HUES64 (cell line): Measurements from ENCODE around the gene APOL2.
"Not testable (repeated sequence)": the region's sequence is repeated elsewhere in the genome, so short reads cannot be mapped to it uniquely, and the experiment has no call there.

ENCODE experiments used
- H3K27ac ChIP-seq: 2 replicates; pipeline ENCODE4 v1.7.0; 2013; ENCODE audit warnings: low read depth, low read length, inconsistent platforms
- H3K27me3 ChIP-seq: 2 replicates; pipeline ENCODE4 v1.6.1; 2013; ENCODE audit warnings: mild to moderate bottlenecking, low read length; ENCODE audit not compliant: insufficient read depth
- H3K36me3 ChIP-seq: 2 replicates; pipeline ENCODE4 v1.6.1; 2013; ENCODE audit warnings: mild to moderate bottlenecking, low read length; ENCODE audit not compliant: insufficient read depth
- H3K4me1 ChIP-seq: 2 replicates; pipeline ENCODE4 v1.6.1; 2013; ENCODE audit warnings: mild to moderate bottlenecking, low read length, moderate library complexity; ENCODE audit not compliant: insufficient read depth
- H3K4me3 ChIP-seq: 2 replicates; pipeline ENCODE4 v1.5.1; 2013; ENCODE audit warnings: mild to moderate bottlenecking, low read length, moderate library complexity
- H3K9ac ChIP-seq: 2 replicates; pipeline ENCODE4 v1.6.1; 2013; ENCODE audit warnings: mild to moderate bottlenecking, low read depth, low read length
- H3K9me3 ChIP-seq: 2 replicates; pipeline ENCODE4 v1.6.1; 2013; ENCODE audit warnings: low read depth, low read length; ENCODE audit not compliant: insufficient read depth
- WGBS: fragments of 150-250, 120-280 bp; methylation state at CpG from one replicate; pipeline ENCODE4 v1.1.7; 2013; ENCODE audit warnings: missing lambda C conversion rate; 5-methylcytosine and 5-hydroxymethylcytosine counted together

Gene APOL2

DNA sequence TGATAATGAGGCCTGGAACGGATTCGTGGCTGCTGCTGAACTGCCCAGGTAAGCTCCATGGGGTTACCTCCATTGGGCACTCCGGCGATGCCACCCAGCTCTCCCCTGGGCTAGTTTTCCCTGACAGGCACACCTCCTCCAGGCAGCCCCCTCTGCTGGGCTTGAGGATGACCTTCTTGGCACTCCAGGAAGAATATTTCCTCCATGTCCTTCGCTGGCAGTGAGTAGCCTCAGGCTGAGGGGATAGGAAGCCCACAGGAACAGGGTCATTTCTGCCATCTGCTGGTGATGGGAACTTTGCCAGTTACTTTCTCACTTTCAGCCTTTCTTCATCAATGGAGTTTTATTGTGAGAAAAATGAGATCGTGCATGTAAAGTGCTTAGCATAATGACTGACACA lies 22.3 kb upstream of the APOL2 start:
- not testable (repeated sequence) for H3K4me3 ChIP-seq, H3K27ac ChIP-seq, H3K36me3 ChIP-seq, H3K9ac ChIP-seq, H3K9me3 ChIP-seq, H3K27me3 ChIP-seq
- H3K4me1 ChIP-seq = peaks cover 16% of the 10 kb centered on the region
- 70% methylated on average over 6 of the region's 6 CpGs for WGBS

DNA sequence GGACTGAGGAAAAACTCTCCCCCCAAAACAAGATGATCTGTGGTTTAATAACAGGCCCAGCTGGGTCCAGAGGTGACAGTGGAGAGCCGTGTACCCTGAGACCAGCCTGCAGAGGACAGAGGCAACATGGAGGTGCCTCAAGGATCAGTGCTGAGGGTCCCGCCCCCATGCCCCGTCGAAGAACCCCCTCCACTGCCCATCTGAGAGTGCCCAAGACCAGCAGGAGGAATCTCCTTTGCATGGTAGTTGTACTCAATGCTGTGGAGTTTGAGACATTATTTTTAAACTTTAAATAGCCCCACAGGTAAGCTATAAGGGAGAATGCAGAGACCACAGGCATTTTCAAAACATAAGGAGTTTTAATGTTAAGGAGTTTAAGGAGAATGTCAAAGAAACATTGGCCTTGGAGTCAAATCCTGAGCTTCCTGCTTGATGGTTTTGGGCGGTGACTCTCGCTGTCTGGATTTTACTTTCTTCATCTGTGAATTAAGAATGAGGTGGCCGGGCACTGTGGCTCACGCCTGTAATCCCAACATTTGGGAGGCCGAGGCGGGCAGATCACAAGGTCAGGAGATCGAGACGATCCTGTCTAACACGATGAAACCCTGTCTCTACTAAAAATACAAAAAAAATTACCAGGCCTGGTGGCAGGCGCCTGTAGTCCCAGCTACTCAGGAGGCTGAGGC lies 20.4 kb upstream of the APOL2 start:
- Histone ChIP-seq H3K27me3 (no peaks in the 10 kb centered on the region), H3K9ac (no peak overlapping the region; the same call in 1 of the 2 replicates), H3K4me3 (peak overlapping the region; percentile 29; the same call in 1 of the 2 replicates), H3K27ac (peak overlapping the region; percentile 38), H3K9me3 (no peaks in the 10 kb centered on the region), H3K4me1 (peaks cover 16% of the 10 kb centered on the region), H3K36me3 (no peaks in the 10 kb centered on the region)
- 67% methylated on average over 14 of the region's 14 CpGs for WGBS

DNA sequence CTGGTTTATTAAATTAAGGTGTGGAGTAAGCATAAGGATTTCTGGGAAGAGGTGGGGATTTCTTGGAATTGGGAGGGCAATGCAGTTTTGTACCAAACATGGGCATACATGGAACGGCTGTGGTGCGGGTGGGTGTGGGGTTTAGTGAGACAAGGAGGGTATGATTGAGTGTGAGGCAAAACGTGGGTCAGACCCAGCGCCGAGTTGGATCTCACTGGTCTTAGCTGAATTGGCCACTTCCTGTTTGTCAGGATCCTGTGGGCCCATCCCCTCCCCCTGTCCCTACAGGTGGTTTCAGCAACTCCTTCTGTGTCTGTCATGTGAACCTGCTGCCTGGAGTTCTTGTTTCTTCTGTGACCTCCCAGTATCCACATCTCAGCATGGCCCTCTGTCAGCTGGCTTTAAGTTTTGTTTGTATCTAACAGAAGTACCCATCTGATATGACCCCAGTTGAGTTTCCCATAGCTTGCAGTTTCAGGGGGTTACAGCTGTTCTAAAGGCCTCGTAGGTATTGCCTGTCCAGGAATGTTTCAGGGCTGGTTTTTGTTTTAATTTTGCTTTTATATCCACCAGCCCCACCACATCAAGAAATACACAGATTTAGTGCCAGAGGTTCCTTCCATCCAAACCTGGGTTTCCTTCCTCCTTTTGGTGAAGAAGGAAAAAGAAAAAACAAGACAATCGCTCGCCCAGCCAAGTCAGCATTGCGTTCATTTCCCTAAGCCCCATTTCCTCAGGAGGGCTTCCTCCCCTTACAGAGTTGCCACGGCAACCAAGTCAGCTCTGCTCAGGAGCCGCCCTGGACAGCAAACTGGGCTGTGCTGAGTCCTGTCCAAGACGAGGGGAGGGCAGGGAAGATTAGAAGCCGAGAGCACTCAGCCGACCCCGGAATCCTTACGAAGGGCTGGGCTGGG lies 19.6 kb upstream of the APOL2 start:
- H3K27me3 ChIP-seq = no peaks in the 10 kb centered on the region
- H3K9me3 ChIP-seq = no peaks in the 10 kb centered on the region
- peak overlapping the region; percentile 29; the same call in 1 of the 2 replicates for H3K4me3 ChIP-seq
- H3K4me1 ChIP-seq = peaks cover 16% of the 10 kb centered on the region
- 23% methylated on average over 12 of the region's 16 CpGs for WGBS
- no peak overlapping the region; the same call in 1 of the 2 replicates for H3K9ac ChIP-seq
- H3K36me3 ChIP-seq = no peaks in the 10 kb centered on the region
- peak overlapping the region; percentile 38 for H3K27ac ChIP-seq

DNA sequence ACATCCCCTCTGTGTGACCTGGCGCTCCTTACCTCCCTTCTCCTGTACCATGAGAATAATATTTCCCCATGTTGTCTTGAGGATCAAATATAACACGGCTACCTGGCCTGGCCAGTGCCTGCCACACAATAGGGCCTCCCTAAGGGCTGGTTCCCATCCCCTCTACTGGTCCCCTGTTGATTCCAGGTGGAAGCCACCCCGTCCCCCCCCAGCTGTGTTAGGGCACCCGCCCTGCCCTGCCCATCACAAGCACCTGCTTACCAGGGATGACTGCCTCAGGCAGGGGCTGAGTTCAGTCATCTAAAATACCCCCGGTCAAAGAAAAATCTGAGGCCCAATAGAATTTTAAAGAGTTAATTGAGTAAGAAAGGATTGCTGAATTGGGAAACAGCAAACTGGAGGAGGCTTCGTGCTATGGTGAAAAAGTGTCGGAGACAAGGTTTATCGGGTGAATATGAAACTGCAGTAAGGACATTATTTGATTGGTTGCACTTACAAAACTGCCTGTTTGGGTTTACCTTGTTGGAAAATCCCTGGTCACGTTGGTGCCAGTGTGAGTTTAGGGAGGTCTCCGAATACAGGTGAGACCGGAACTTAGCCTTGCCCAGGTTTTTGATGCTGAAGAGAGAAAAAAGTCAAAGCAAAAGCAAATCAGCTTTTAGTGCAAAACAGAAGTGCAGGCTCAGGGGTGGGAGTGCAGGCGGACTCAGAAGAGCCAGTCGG lies 18.8 kb upstream of the APOL2 start:
- WGBS = 90% methylated on average over 13 of the region's 13 CpGs
- H3K36me3 ChIP-seq = no peaks in the 10 kb centered on the region
- no peaks in the 10 kb centered on the region for H3K9me3 ChIP-seq
- H3K4me1 ChIP-seq = peaks cover 16% of the 10 kb centered on the region
- H3K27ac ChIP-seq = no peak overlapping the region
- no peaks in the 10 kb centered on the region for H3K27me3 ChIP-seq
- no peak overlapping the region for H3K9ac ChIP-seq
- no peak overlapping the region for H3K4me3 ChIP-seq

DNA sequence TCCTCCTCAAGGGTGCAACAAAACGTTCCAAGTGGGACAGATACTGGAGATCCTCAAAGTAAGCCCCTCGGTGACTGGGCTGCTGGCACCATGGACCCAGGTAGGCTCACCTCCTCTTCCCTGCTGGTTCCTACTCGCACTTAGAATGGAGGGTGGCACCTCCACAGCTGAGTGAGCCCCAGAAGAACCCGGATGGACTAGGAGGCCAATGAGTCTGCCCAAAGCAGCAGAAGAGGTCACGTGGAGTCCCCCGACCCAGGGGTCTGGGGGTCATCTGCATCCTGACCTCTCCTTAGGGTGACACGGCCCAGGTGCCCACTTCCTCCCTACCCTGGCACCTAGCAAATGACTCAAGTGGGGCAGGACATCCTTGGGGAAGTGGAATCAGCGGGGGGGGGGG lies 18.0 kb upstream of the APOL2 start:
- 81% methylated on average over 8 of the region's 8 CpGs for WGBS
- no peak overlapping the region for H3K9ac ChIP-seq
- no peaks in the 10 kb centered on the region for H3K9me3 ChIP-seq
- H3K36me3 ChIP-seq = no peaks in the 10 kb centered on the region
- H3K27me3 ChIP-seq = no peaks in the 10 kb centered on the region
- peaks cover 16% of the 10 kb centered on the region for H3K4me1 ChIP-seq
- no peak overlapping the region for H3K27ac ChIP-seq
- H3K4me3 ChIP-seq = no peak overlapping the region

DNA sequence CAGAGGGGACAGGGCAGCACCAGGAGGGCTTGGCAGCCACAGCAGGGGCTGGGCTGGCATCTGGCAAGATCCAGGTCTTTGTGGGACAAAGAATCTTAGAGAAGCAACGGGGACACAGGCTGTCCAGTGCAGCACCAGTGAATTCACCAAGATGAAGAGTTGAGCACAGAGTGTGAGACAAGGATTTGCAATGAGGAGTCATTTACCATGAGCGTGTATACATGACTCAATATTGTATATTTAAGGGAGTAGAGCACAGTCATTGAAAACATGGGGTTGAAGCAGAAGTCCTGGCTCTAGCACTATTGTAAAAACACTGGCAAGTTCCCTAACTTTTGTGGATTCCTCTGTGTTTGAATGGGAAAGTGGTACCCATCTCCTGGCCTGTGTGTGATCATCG lies 17.2 kb upstream of the APOL2 start:
- Histone ChIP-seq H3K27ac (no peak overlapping the region), H3K36me3 (no peaks in the 10 kb centered on the region), H3K4me1 (peaks cover 18% of the 10 kb centered on the region), H3K27me3 (no peaks in the 10 kb centered on the region), H3K4me3 (no peak overlapping the region), H3K9me3 (no peaks in the 10 kb centered on the region), H3K9ac (no peak overlapping the region)
- 91% methylated on average over 3 of the region's 3 CpGs for WGBS

DNA sequence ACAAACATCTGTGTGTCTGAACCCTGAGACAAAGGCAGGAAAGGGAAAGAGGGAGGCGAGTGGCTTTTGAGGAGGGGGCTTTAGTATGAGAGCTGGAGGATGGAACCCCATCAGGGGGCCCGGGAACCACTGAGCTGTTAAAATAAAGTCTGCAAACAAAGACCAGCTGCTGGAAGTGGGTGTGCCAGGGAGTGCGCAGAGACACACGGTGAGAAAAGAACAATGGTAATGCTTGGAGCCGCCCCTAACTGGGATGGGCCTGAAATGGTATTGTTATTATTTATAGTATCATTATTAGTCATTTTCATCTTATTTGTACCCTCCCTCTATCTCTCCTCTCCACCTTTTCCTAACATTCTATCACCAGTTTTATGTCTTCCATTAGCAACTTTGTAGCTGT lies 16.2 kb upstream of the APOL2 start:
- not testable (repeated sequence) for H3K4me3 ChIP-seq
- peaks cover 23% of the 10 kb centered on the region for H3K4me1 ChIP-seq

DNA sequence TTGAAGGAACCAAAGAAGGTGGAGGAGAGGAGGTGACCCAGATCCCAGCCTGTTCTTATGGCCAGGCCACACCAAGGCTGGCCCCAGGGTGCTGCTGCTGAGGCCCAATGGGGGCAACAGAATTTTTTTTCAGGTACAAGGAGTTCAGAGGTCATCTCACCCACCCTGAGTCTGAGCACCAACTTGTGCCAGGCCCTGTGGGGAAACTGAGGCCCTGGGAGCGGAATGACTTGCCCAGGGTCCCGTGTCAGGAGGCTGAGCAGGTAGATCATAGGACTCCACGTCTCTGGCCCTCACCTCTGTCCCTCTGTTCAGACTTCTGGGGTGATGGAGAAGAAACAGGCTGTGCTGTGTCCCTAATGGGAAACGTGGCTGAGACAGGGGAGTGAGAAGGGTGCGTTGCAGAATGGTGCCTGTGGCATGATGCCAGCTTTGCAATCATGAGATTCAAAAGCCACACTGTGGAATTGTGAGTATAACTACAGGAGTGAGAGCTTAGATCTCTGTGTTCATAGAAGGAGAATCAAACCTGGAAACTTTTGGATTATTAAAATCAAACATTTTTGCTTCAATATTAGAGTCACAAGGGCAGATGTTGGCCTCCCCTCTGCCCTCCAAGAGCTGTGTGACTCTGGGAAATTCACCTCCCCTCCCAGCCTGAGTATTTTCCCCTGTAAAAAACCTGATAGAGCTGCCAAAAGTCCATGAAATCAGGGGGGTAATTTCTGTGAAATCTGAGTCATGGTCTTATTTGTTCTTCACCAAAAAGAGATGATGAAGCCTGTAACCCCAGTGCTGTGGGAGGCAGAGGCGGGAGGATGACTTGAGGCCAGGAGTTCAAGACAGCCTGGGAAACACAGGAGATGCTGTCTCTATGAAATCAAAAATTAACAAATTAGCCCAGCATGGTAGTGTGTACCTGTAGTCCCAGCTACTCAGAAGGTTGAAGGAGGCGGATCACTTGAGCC lies 14.5 kb upstream of the APOL2 start:
- peaks cover 7% of the 10 kb centered on the region for H3K9me3 ChIP-seq
- peaks cover 12% of the 10 kb centered on the region for H3K4me1 ChIP-seq
- no peak overlapping the region for H3K4me3 ChIP-seq
- no peak overlapping the region for H3K9ac ChIP-seq
- 94% methylated on average over 7 of the region's 7 CpGs for WGBS
- H3K27me3 ChIP-seq = no peaks in the 10 kb centered on the region
- H3K36me3 ChIP-seq = no peaks in the 10 kb centered on the region
- H3K27ac ChIP-seq = no peak overlapping the region

More for the DNA sequence above, 16.2 kb upstream of the APOL2 start:
- H3K27me3 ChIP-seq, H3K36me3 ChIP-seq, H3K9ac ChIP-seq, H3K9me3 ChIP-seq, H3K27ac ChIP-seq: not testable (repeated sequence)
- WGBS = no CpG with 5 or more reads among the region's 5 CpGs

DNA sequence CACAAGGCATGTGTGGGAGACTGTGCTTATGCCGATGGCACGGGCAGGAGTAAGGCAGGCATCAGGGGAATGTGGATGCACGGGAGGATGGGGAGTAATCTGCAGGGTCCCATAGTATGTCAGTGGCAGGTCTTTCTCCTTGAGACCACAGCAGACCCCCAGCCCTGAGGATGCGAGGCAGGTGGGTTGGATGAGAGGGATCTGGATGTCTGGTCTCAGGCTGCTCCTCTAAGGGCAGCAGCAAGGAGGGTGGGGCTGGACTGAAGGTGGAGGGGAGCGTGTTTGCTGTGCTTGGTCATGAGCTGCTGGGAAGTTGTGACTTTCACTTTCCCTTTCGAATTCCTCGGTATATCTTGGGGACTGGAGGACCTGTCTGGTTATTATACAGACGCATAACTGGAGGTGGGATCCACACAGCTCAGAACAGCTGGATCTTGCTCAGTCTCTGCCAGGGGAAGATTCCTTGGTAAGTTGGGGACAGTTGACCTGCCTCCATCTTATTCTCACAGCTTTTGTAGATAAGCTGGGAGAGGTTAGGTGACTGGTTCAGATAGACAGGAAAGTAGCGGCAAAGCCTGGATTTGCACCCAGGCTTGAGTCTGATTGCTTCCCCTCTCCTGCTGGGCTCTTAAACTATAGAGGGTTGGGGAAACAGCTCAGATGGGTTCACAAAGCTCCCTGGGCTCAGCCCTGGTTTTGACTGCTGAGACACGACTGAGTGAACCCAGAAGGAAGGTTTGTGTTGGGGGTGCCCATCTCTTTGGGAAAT lies 13.6 kb upstream of the APOL2 start, which contains the start of gene APOL1:
APOL1 (plus strand) TSS at position 380 of the 769 bp plus-strand sequence. CDS start 1,823 bp downstream, outside the sequence.
- Histone ChIP-seq H3K27ac (no peak within 1 kb of the TSS), H3K4me3 (no peak within 1 kb of the TSS), H3K9me3 (peaks cover 16% of the 10 kb centered on the region), H3K9ac (no peak within 1 kb of the TSS), H3K4me1 (peaks cover 6% of the 10 kb centered on the region), H3K27me3 (no peaks in the 10 kb centered on the region), H3K36me3 (no peaks in the 10 kb centered on the region)
- WGBS = 90% methylated on average over 10 of the region's 10 CpGs
